GM12874 (cell line): ENCODE measurements around the gene SCART1.

Source experiments
- TF ChIP-seq, protein P1 (sequence below): IDR thresholded peaks from 2 replicates; pipeline ENCODE4 v1.5.1; 2011; ENCODE audit warnings: low read depth, mild to moderate bottlenecking, control low read depth, low read length, moderate library complexity; ENCODE audit not compliant: insufficient read depth

Gene SCART1

DNA sequence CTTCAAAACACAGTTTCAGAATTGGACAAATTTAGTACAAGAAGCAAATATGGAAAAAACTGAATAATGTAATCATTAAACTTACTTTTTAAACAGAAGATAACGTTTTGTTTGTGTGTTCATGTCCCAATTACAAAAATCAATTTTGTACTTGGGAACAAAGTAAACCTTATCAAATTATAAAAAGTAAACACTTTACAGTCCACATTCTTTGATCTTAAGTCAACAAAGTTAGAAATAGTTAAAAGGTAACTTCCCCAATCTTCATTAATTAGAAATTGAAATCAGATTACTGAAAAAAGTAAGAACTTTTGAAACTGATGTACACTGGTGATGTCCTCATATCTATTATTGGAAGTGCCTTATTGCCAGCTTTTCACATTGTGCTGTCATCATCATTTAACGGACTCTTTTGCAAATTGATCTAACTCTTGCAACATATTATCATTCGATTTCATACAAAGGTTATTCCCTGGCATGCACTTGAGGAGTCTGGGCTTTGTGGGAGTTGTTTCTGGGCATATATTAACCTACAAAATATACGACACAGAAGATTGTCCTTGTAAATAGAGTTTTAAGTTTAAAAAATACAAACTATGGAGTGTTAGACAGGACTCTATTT is 58.3 kb downstream of the SCART1 start:
- TF ChIP-seq, protein P1, sequence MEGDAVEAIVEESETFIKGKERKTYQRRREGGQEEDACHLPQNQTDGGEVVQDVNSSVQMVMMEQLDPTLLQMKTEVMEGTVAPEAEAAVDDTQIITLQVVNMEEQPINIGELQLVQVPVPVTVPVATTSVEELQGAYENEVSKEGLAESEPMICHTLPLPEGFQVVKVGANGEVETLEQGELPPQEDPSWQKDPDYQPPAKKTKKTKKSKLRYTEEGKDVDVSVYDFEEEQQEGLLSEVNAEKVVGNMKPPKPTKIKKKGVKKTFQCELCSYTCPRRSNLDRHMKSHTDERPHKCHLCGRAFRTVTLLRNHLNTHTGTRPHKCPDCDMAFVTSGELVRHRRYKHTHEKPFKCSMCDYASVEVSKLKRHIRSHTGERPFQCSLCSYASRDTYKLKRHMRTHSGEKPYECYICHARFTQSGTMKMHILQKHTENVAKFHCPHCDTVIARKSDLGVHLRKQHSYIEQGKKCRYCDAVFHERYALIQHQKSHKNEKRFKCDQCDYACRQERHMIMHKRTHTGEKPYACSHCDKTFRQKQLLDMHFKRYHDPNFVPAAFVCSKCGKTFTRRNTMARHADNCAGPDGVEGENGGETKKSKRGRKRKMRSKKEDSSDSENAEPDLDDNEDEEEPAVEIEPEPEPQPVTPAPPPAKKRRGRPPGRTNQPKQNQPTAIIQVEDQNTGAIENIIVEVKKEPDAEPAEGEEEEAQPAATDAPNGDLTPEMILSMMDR = no peak

DNA sequence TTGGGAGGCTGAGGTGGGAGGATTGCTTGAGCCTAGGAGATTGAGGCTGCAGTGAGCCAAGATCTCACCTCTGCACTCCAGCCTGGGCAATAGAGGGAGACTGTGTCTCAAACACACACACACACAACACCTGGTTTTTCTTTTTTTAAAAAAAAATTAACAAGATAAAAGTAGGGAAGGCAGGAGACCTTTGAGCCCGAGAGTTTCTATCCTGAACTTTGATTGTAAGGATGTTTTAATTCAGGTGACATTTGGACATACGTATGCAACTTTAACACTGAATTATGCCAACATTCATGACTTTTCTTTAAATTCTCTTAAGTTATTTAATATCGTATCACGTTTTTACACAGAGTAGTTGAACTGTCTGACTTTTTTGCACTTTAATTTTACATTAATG is 61.7 kb downstream of the SCART1 start:
- TF ChIP-seq, protein P1 = no peak

DNA sequence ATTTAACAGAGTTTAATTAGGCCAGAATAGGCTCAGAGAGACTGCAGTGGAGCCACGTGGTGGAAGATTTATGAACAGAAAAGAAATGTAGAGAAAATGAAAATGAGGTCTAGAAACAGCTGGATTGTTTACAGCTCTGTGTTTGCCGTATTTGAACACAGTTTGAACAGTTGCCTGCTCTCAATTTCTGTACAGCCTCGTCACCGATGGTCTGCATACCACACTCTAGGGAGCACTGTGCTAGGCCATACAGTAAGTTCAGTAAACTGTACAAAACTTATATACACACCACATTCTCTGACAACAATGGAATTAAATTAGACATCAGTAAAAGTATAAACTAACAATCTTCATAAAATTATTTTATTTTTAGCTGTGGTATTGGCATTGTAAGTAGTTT is 62.3 kb downstream of the SCART1 start:
- TF ChIP-seq, protein P1 = no peak
